H1 (cell line): ENCODE results near the gene PAAF1. TPM values are rescaled to one million over a fixed set of nuclear protein-coding genes. Genes with fewer than 3 reads are reported as not detected.

Experiments
- CTCF ChIA-PET: fragments of 300-600 bp; sonication (Branson Sonifier 250); formaldehyde crosslinking; loops from one replicate; lab custom pipeline; 2021; ENCODE audit not compliant: partially characterized antibody; lab: Charles Lee
- POLR2A ChIA-PET: fragments of 300-600 bp; sonication (Branson Sonifier 250); formaldehyde crosslinking; loops from one replicate; lab custom pipeline; 2021; ENCODE audit warnings: inconsistent platforms; ENCODE audit not compliant: partially characterized antibody; lab: Charles Lee
- DNase-seq, 2 experiments: peaks; one replicate each; pipeline versions ENCODE4 v3.0.0 to v3.0.0-alpha.2; 2010 to 2022; ENCODE audit warnings: low spot score in 2 of 2, low read depth in 1 of 2, mixed read lengths in 1 of 2
- FAIRE-seq: peaks from 2 replicates; lab custom pipeline; 2011; peaks lifted over from hg19 to GRCh38; lab: Jason Lieb, UNC
- H2AFZ ChIP-seq: 2 replicates; pipeline ENCODE4 v1.8.1; 2012; ENCODE audit warnings: low read length, inconsistent platforms
- H2AK5ac ChIP-seq: 2 replicates; pipeline ENCODE4 v1.6.1; 2013; ENCODE audit warnings: low read depth, low read length
- H2BK120ac ChIP-seq: replicated peaks from 2 replicates; pipeline ENCODE3; 2013; ENCODE audit warnings: low read depth, low read length, inconsistent platforms
- H2BK12ac ChIP-seq: 2 replicates; pipeline ENCODE4 v1.6.1; 2013; ENCODE audit warnings: low read depth, low read length
- H2BK15ac ChIP-seq: 2 replicates; pipeline ENCODE4 v1.6.1; 2013; ENCODE audit warnings: low read length
- H2BK20ac ChIP-seq: 2 replicates; pipeline ENCODE4 v1.6.1; 2013; ENCODE audit warnings: low read length
- H2BK5ac ChIP-seq: 2 replicates; pipeline ENCODE4 v1.6.1; 2013; ENCODE audit warnings: low read depth, low read length
- H3K14ac ChIP-seq: 2 replicates; pipeline ENCODE4 v1.6.1; 2013; ENCODE audit warnings: inconsistent platforms; ENCODE audit not compliant: insufficient read length
- H3K18ac ChIP-seq: 2 replicates; pipeline ENCODE4 v1.6.1; 2013; ENCODE audit warnings: low read length; ENCODE audit errors: extremely low read depth
- H3K23ac ChIP-seq: 2 replicates; pipeline ENCODE4 v1.6.1; 2013; ENCODE audit warnings: inconsistent platforms; ENCODE audit not compliant: insufficient read length
- H3K23me2 ChIP-seq: 2 replicates; pipeline ENCODE4 v1.6.1; 2013; ENCODE audit warnings: low read depth, low read length
- H3K27ac ChIP-seq: 2 replicates; pipeline ENCODE4 v1.6.1; 2011; ENCODE audit warnings: low read depth, low read length, inconsistent platforms
- H3K27me3 ChIP-seq, 4 experiments: replicated peaks in 1 of 4; 1 replicate in 1 of 4; 2 replicates in 3 of 4; pipeline versions ENCODE4 v1.6.1 to v1.8.1; 2011 to 2013; ENCODE audit warnings: low read length in 3 of 4, mild to moderate bottlenecking in 3 of 4, inconsistent platforms in 2 of 4, mixed read lengths in 2 of 4, moderate library complexity in 1 of 4; ENCODE audit not compliant: control insufficient read depth in 3 of 4, insufficient read depth in 3 of 4; ENCODE audit errors: extremely low read depth in 1 of 4
- H3K36me3 ChIP-seq, 4 experiments: 2 replicates each; pipeline versions ENCODE4 v1.6.1 to v1.8.1; 2011 to 2013; ENCODE audit warnings: mild to moderate bottlenecking in 4 of 4, low read length in 3 of 4, moderate library complexity in 2 of 4, control low read depth in 1 of 4, inconsistent platforms in 1 of 4; ENCODE audit not compliant: insufficient read depth in 4 of 4, control insufficient read depth in 2 of 4
- H3K4ac ChIP-seq: replicated peaks from 2 replicates; pipeline ENCODE3; 2013; ENCODE audit warnings: low read length, low read depth, mixed read lengths, inconsistent platforms; ENCODE audit not compliant: insufficient read length
- H3K4me1 ChIP-seq, 4 experiments: replicated peaks in 1 of 4; 1 replicate in 1 of 4; 2 replicates in 3 of 4; pipeline versions ENCODE4 v1.6.1 to v1.8.1; 2011 to 2013; ENCODE audit warnings: low read length in 3 of 4, inconsistent platforms in 2 of 4, mixed read lengths in 1 of 4; ENCODE audit not compliant: insufficient read depth in 4 of 4, control insufficient read depth in 3 of 4
- H3K4me2 ChIP-seq, 2 experiments: 2 replicates each; pipeline versions ENCODE4 v1.6.1 to v1.8.1; 2011 to 2013; ENCODE audit warnings: low read depth in 2 of 2, low read length in 2 of 2, control low read depth in 1 of 2, inconsistent platforms in 1 of 2, mild to moderate bottlenecking in 1 of 2; ENCODE audit not compliant: insufficient read depth in 1 of 2
- H3K4me3 ChIP-seq, 4 experiments: fragments of 200-600, 300-600 bp in 1 of 4; sonication (generic), shearing (Covaris generic), sonication (Bioruptor Twin) in 1 of 4; 2 replicates each; pipeline versions ENCODE4 v1.5.1 to v1.8.1; 2011 to 2016; ENCODE audit warnings: low read length in 4 of 4, low read depth in 3 of 4, control low read depth in 2 of 4, inconsistent platforms in 2 of 4, mild to moderate bottlenecking in 2 of 4, mixed read lengths in 1 of 4, moderate library complexity in 1 of 4; ENCODE audit not compliant: insufficient read depth in 2 of 4; ENCODE audit errors: extremely low read depth in 1 of 4
- H3K56ac ChIP-seq: replicated peaks from 2 replicates; pipeline ENCODE3; 2013; ENCODE audit warnings: low read depth, mild to moderate bottlenecking, mixed read lengths, low read length, inconsistent platforms; ENCODE audit not compliant: insufficient read length
- H3K79me1 ChIP-seq: 2 replicates; pipeline ENCODE4 v1.6.1; 2013; ENCODE audit warnings: low read depth, low read length, control low read depth
- H3K79me2 ChIP-seq, 2 experiments: 2 replicates each; pipeline versions ENCODE4 v1.6.1 to v1.8.1; 2012 to 2013; ENCODE audit warnings: low read length in 2 of 2, mild to moderate bottlenecking in 2 of 2, inconsistent platforms in 1 of 2; ENCODE audit not compliant: insufficient read depth in 2 of 2, control insufficient read depth in 1 of 2
- H3K9ac ChIP-seq, 4 experiments: replicated peaks in 1 of 4; 1 replicate in 1 of 4; 2 replicates in 3 of 4; pipeline versions ENCODE4 v1.6.1 to v1.8.1; 2011 to 2013; ENCODE audit warnings: low read depth in 3 of 4, low read length in 3 of 4, control low read depth in 2 of 4, mild to moderate bottlenecking in 2 of 4, moderate library complexity in 2 of 4, inconsistent platforms in 1 of 4; ENCODE audit errors: extremely low read depth in 1 of 4
- H3K9me3 ChIP-seq, 2 experiments: 2 replicates each; pipeline versions ENCODE4 v1.6.1 to v1.8.1; 2012 to 2013; ENCODE audit warnings: mild to moderate bottlenecking in 2 of 2, moderate library complexity in 2 of 2, control low read depth in 1 of 2, inconsistent platforms in 1 of 2, low read depth in 1 of 2, low read length in 1 of 2, mixed read lengths in 1 of 2; ENCODE audit not compliant: insufficient read depth in 2 of 2
- H4K20me1 ChIP-seq, 2 experiments: replicated peaks in 1 of 2; 2 replicates each; pipeline versions ENCODE3 to v1.8.1; 2011 to 2013; ENCODE audit warnings: inconsistent platforms in 2 of 2, low read length in 2 of 2, mild to moderate bottlenecking in 1 of 2; ENCODE audit not compliant: insufficient read depth in 2 of 2, control insufficient read depth in 1 of 2
- H4K5ac ChIP-seq: 2 replicates; pipeline ENCODE4 v1.6.1; 2013; ENCODE audit warnings: low read length, low read depth, mixed read lengths, inconsistent platforms; ENCODE audit not compliant: insufficient read length
- H4K8ac ChIP-seq: 2 replicates; pipeline ENCODE4 v1.8.0; 2013; ENCODE audit warnings: mild to moderate bottlenecking, moderate library complexity, low read length, inconsistent platforms; ENCODE audit not compliant: insufficient read depth; ENCODE audit errors: extremely low read depth
- H4K91ac ChIP-seq: replicated peaks from 2 replicates; pipeline ENCODE3; 2013; ENCODE audit warnings: low read length, mixed read lengths, inconsistent platforms; ENCODE audit not compliant: insufficient read length
- BCL11A ChIP-seq, 2 experiments: IDR thresholded peaks; one replicate each; pipeline ENCODE4 v1.6.1; 2011; ENCODE audit warnings: low read depth in 2 of 2, low read length in 2 of 2, mild to moderate bottlenecking in 2 of 2
- CBX5 ChIP-seq: fragments of 300-800, 300-1000 bp; sonication (generic); IDR thresholded peaks from 2 replicates; pipeline ENCODE4 v1.7.1; 2016; ENCODE audit warnings: antibody characterized with exemption, low read length, low read depth
- CBX8 ChIP-seq: fragments of 300-800, 300-1000 bp; sonication (generic); IDR thresholded peaks from 2 replicates; pipeline ENCODE4 v1.7.1; 2016; ENCODE audit warnings: low read depth, low read length, borderline replicate concordance
- CTCF ChIP-seq, 3 experiments: IDR thresholded peaks; 1 replicate in 2 of 3; 2 replicates in 1 of 3; pipeline versions ENCODE4 v1.5.1 to v1.6.1; 2011; ENCODE audit warnings: low read length in 3 of 3, mild to moderate bottlenecking in 3 of 3, inconsistent platforms in 2 of 3, low read depth in 1 of 3, moderate library complexity in 1 of 3; ENCODE audit not compliant: insufficient read depth in 1 of 3; ENCODE audit errors: control extremely low read depth in 1 of 3
- EGR1 ChIP-seq: IDR thresholded peaks from 2 replicates; pipeline ENCODE4 v1.6.1; 2011; ENCODE audit warnings: low read depth, low read length, borderline replicate concordance
- GABPA ChIP-seq: IDR thresholded peaks from 2 replicates; pipeline ENCODE4 v1.6.1; 2011; ENCODE audit warnings: mild to moderate bottlenecking, low read length, moderate library complexity, borderline replicate concordance; ENCODE audit not compliant: insufficient read depth
- KDM4A ChIP-seq: IDR thresholded peaks from one replicate; pipeline ENCODE4 v1.7.1; 2012; ENCODE audit warnings: low read depth, mild to moderate bottlenecking, moderate library complexity, low read length, inconsistent platforms; ENCODE audit not compliant: severe bottlenecking
- MAX ChIP-seq: IDR thresholded peaks from 2 replicates; pipeline ENCODE4 v1.6.1; 2012; ENCODE audit warnings: inconsistent platforms
- RAD21 ChIP-seq, 2 experiments: IDR thresholded peaks in 1 of 2; conservative IDR thresholded peaks in 1 of 2; 2 replicates each; pipeline ENCODE4 v1.6.1; 2011; ENCODE audit warnings: low read depth in 2 of 2, low read length in 2 of 2, improper control_type of control experiment in 1 of 2, inconsistent platforms in 1 of 2, mild to moderate bottlenecking in 1 of 2, moderate library complexity in 1 of 2
- RXRA ChIP-seq: IDR thresholded peaks from 2 replicates; pipeline ENCODE4 v1.6.1; 2011; ENCODE audit warnings: low read depth, mild to moderate bottlenecking, low read length, moderate library complexity; ENCODE audit not compliant: insufficient read depth
- WGBS, 2 experiments: shearing (Covaris generic) in 1 of 2; methylation state at CpG; one replicate each; pipeline versions ENCODE4 v1.1.6 to v1.1.7; 2013 to 2015; ENCODE audit warnings: low lambda C conversion rate in 2 of 2, mixed read lengths in 2 of 2, inconsistent platforms in 1 of 2, low coverage in 1 of 2, missing lambda C conversion rate in 1 of 2; ENCODE audit not compliant: insufficient replicate concordance in 2 of 2, insufficient coverage in 1 of 2, insufficient read length in 1 of 2; ENCODE audit errors: extremely low coverage in 1 of 2, missing lambda C conversion rate in 1 of 2; 5-methylcytosine and 5-hydroxymethylcytosine counted together
- polyA plus RNA-seq, 7 experiments: library from polyadenylated mRNA; depleted of rRNA in 3 of 7; stranded (reverse) in 5 of 7; unstranded in 2 of 7; fragments of >200 nt in 5 of 7; fragments of 200-250 nt in 2 of 7; gene quantifications; 1 replicate in 5 of 7; 2 replicates in 1 of 7; 4 replicates in 1 of 7; pipeline versions ENCODE4 v1.2.1 to v1.2.3, GENCODE V29; 2011 to 2013; ENCODE audit warnings: missing spikeins in 2 of 7, mixed read lengths in 2 of 7
- total RNA-seq: library from RNA; stranded (reverse); fragmentation: NEBNext Ultra II Directional; extraction: Animal tissue kit (Norgen Biotek cat#: 25700); gene quantifications from 2 replicates; pipeline ENCODE4 v1.2.1, GENCODE V29; 2021

The PAAF1 gene
- total and polyA plus RNA-seq, 2 of the 8 experiments (the other 6 are each of a cell fraction or from before 2014, with no cell fraction given): 24.4 to 28.8 TPM

- no peak overlapping the region for H2BK15ac ChIP-seq
- FAIRE-seq: no peak
- 89% methylated on average over 7 of the region's 7 CpGs; no CpG with 5 or more reads in 1 of the 2 experiments for WGBS, 2 experiments
- no peak for TF ChIP-seq CBX5
- no peak for TF ChIP-seq EGR1
- TF ChIP-seq RXRA: no peak
- no peak for TF ChIP-seq KDM4A
- no peak for TF ChIP-seq GABPA
- TF ChIP-seq BCL11A (IDR thresholded peaks at IDR 0.05; ENCODE audit: low read depth in 2 of 2, low read length in 2 of 2): no peak
- TF ChIP-seq CTCF (IDR thresholded peaks at IDR 0.05; ENCODE audit: control extremely low read depth in 1 of 3, insufficient read depth in 1 of 3, low read depth in 1 of 3, low read length in 3 of 3): no peak
- TF ChIP-seq CBX8: no peak
- TF ChIP-seq RAD21 (IDR thresholded peaks at IDR 0.05 in 1 of 2, conservative IDR thresholded peaks at IDR 0.05 in 1 of 2; ENCODE audit: low read depth in 2 of 2, low read length in 2 of 2): no peak
- TF ChIP-seq MAX: no peak
These were observed 56.0 kb downstream of the PAAF1 start for GRCh38 chr11:73932781-73933180.

More at GRCh38 chr11:73932781-73933180, 56.0 kb downstream of the PAAF1 start:
- Histone ChIP-seq H3K27ac (no peak overlapping the region), H3K27me3 (no peaks in the 10 kb centered on the region), H3K14ac (no peak overlapping the region), H3K4ac (no peak overlapping the region), H3K23me2 (no peaks in the 10 kb centered on the region), H3K23ac (no peak overlapping the region), H4K8ac (no peak overlapping the region), H2BK12ac (no peak overlapping the region), H2BK5ac (no peak overlapping the region), H4K20me1 (no peaks in the 10 kb centered on the region), H3K79me2 (no peaks in the 10 kb centered on the region), H3K4me3 (no peak overlapping the region), H3K9ac (no peak overlapping the region), H2AK5ac (no peak overlapping the region), H2BK20ac (no peak overlapping the region), H2BK120ac (no peak overlapping the region), H3K9me3 (peaks cover 2 to 13% of the 10 kb centered on the region in 2 experiments; a peak in 3 of 4 replicates), H3K36me3 (peaks cover 0 to 11% (median 3%) of the 10 kb centered on the region in 4 experiments; a peak in 3 of 8 replicates), H3K56ac (no peak overlapping the region), H2AFZ (no peak overlapping the region), H3K79me1 (no peaks in the 10 kb centered on the region), H3K4me1 (peaks cover 0 to 3% (median 1%) of the 10 kb centered on the region in 4 experiments; a peak in 3 of 7 replicates), H3K18ac (no peak overlapping the region), H4K5ac (no peak overlapping the region), H4K91ac (no peak overlapping the region), H3K4me2 (no peak overlapping the region)
- POLR2A ChIA-PET: interaction anchor here (0.7 to 1.7 kb wide), 5 partner anchors 9 to 180 kb away, joined by 3 to 8 read pairs (median 6); partner anchors contain the start of gene MRPL48
- no peak for DNase-seq
- CTCF ChIA-PET: interaction anchor here (0.9 to 2.5 kb wide), 16 partner anchors 9 to 528 kb away, joined by 3 to 16 read pairs (median 4); no protein-coding TSS in a partner anchor
